ENCODE measurements around the gene GID8.

DNA sequence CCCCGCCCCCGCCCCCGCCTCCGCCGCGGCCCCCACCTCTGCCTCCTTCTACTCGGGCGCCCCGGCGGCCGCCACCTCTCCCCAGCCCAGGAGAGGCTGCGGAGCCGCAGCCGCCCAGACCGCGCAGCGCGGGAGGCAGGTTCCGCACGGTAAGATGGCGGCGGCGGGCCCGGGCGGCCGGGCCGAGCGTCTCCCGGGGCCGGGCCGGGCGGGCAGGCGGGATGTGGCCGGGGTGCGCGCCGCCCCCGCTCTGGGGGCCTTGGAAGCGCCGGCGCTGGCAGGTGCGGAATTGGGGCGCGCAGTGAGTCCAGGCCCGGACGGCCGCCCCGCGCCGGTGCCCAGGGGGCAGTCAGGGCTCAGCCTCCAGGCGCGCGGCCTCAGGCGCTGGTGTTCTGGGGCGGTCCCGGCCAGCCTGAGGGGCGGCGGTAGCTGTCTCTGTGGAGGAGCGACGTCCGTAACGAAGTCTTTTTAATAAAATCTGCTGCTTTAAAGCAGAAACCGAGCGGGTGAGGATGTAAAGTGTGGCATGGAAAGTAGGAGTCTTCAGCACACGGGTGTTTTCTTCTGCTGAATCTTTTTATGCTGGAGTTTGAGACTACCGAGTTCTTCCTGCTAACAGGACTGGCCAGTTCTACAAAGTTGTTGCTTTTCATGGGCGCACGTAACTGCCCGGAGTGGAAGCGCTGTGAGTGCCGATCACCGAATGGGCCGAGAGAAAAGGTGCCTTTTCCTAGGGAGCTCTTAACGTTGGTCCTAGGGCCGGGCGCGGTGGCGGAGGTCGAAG lies at the start of gene GID8:
- TF ChIP-seq CTCF (IDR thresholded peaks at IDR 0.05; ENCODE audit: low read depth, low read length, poor library complexity, severe bottlenecking) = no peak
- TF ChIP-seq EZH2phosphoT487 (IDR thresholded peaks at IDR 0.05; ENCODE audit: borderline replicate concordance, low read length) = no peak
